IMR-90 (cell line): ENCODE data around the gene SLC38A11. TPM values are rescaled to one million over a fixed set of nuclear protein-coding genes. Genes with fewer than 3 reads are reported as not detected.

Experiments
- ATAC-seq: fragments of 200-7000 bp; cut with Tn5 transposase; 2 replicates; pipeline ENCODE4 v1.9.1; 2020; ENCODE audit warnings: low read depth, mild to moderate bottlenecking, moderate library complexity
- BruUV-seq: library from RNA; stranded (reverse); fragments of 400-500 nt; replicated peaks from 2 replicates; lab custom pipeline; 2021; lab: Mats Ljungman, UMichigan
- CTCF ChIA-PET: fragments of 300-600 bp; formaldehyde crosslinking; extraction: SDS; loops from one replicate; lab custom pipeline; 2021; ENCODE audit warnings: antibody characterized with exemption; lab: Yijun Ruan, JAX
- POLR2A ChIA-PET: fragments of 300-600 bp; sonication (Branson Sonifier 250); formaldehyde crosslinking; loops from one replicate; lab custom pipeline; 2022; ENCODE audit warnings: antibody characterized with exemption; ENCODE audit not compliant: unreplicated experiment; lab: Charles Lee
- DNase-seq: peaks from one replicate; pipeline ENCODE4 v3.0.0; 2013
- H2AFZ ChIP-seq: replicated peaks from 2 replicates; pipeline ENCODE3; 2013; ENCODE audit warnings: low read length, mild to moderate bottlenecking; ENCODE audit not compliant: poor library complexity
- H2AK5ac ChIP-seq: 2 replicates; pipeline ENCODE4 v1.6.1; 2013; ENCODE audit warnings: low read depth, low read length, inconsistent platforms
- H2AK9ac ChIP-seq: replicated peaks from 2 replicates; pipeline ENCODE3; 2013; ENCODE audit warnings: mild to moderate bottlenecking, low read depth, low read length, moderate library complexity; ENCODE audit not compliant: poor library complexity
- H2BK120ac ChIP-seq: 2 replicates; pipeline ENCODE4 v1.6.1; 2013; ENCODE audit warnings: low read depth, low read length, inconsistent platforms
- H2BK15ac ChIP-seq: 3 replicates; pipeline ENCODE4 v1.6.1; 2013; ENCODE audit warnings: low read depth, low read length, inconsistent platforms
- H2BK20ac ChIP-seq: 2 replicates; pipeline ENCODE4 v1.6.1; 2013; ENCODE audit warnings: low read depth, mild to moderate bottlenecking, inconsistent platforms, low read length, moderate library complexity
- H2BK5ac ChIP-seq: 2 replicates; pipeline ENCODE4 v1.6.1; 2013; ENCODE audit warnings: mild to moderate bottlenecking, low read depth, low read length, inconsistent platforms; ENCODE audit not compliant: poor library complexity, severe bottlenecking
- H3K14ac ChIP-seq: replicated peaks from 2 replicates; pipeline ENCODE4 v1.6.1; 2013; ENCODE audit warnings: low read depth, low read length, inconsistent platforms
- H3K18ac ChIP-seq: 2 replicates; pipeline ENCODE4 v1.6.1; 2013; ENCODE audit warnings: low read depth, low read length, control low read depth
- H3K23ac ChIP-seq: 2 replicates; pipeline ENCODE4 v1.6.1; 2013; ENCODE audit warnings: low read depth, low read length, inconsistent platforms
- H3K27ac ChIP-seq: 2 replicates; pipeline ENCODE4 v1.5.1; 2013; ENCODE audit warnings: mild to moderate bottlenecking, control low read depth, low read length; ENCODE audit not compliant: insufficient read depth
- H3K27me3 ChIP-seq: 2 replicates; pipeline ENCODE4 v1.6.1; 2013; ENCODE audit warnings: low read length; ENCODE audit not compliant: control insufficient read depth, insufficient read depth
- H3K36me3 ChIP-seq: 2 replicates; pipeline ENCODE4 v1.6.1; 2013; ENCODE audit warnings: low read length, mixed read lengths; ENCODE audit not compliant: control insufficient read depth, insufficient read depth
- H3K4ac ChIP-seq: 2 replicates; pipeline ENCODE4 v1.6.1; 2013; ENCODE audit warnings: low read depth, low read length, inconsistent platforms
- H3K4me1 ChIP-seq: 2 replicates; pipeline ENCODE4 v1.6.1; 2013; ENCODE audit warnings: low read length, mixed read lengths; ENCODE audit not compliant: control insufficient read depth, insufficient read depth
- H3K4me2 ChIP-seq: 2 replicates; pipeline ENCODE4 v1.6.1; 2013; ENCODE audit warnings: low read depth, mild to moderate bottlenecking, control low read depth, low read length, moderate library complexity
- H3K4me3 ChIP-seq: 2 replicates; pipeline ENCODE4 v1.5.1; 2013; ENCODE audit warnings: low read depth, mild to moderate bottlenecking, control low read depth, low read length, moderate library complexity; ENCODE audit not compliant: insufficient read depth
- H3K56ac ChIP-seq: 2 replicates; pipeline ENCODE4 v1.6.1; 2013; ENCODE audit warnings: low read length, inconsistent platforms; ENCODE audit not compliant: insufficient read depth; ENCODE audit errors: extremely low read depth
- H3K79me1 ChIP-seq, 2 experiments: 2 replicates each; pipeline ENCODE4 v1.6.1; 2013; ENCODE audit warnings: low read length in 2 of 2, inconsistent platforms in 1 of 2, low read depth in 1 of 2
- H3K9ac ChIP-seq: 2 replicates; pipeline ENCODE4 v1.6.1; 2013; ENCODE audit warnings: low read depth, low read length, control low read depth
- H3K9me1 ChIP-seq: 2 replicates; pipeline ENCODE4 v1.6.1; 2013; ENCODE audit warnings: low read length, inconsistent platforms; ENCODE audit not compliant: insufficient read depth
- H3K9me3 ChIP-seq: 2 replicates; pipeline ENCODE4 v1.6.1; 2013; ENCODE audit warnings: low read length; ENCODE audit not compliant: control insufficient read depth, insufficient read depth
- H4K20me1 ChIP-seq: 2 replicates; pipeline ENCODE4 v1.6.1; 2013; ENCODE audit warnings: low read length, inconsistent platforms; ENCODE audit not compliant: insufficient read depth
- H4K5ac ChIP-seq: 2 replicates; pipeline ENCODE4 v1.6.1; 2013; ENCODE audit warnings: mild to moderate bottlenecking, low read depth, low read length, control low read depth
- H4K8ac ChIP-seq, 2 experiments: 2 replicates each; pipeline ENCODE4 v1.6.1; 2013; ENCODE audit warnings: low read depth in 2 of 2, low read length in 2 of 2, control low read depth in 1 of 2, inconsistent platforms in 1 of 2
- H4K91ac ChIP-seq: 2 replicates; pipeline ENCODE4 v1.6.1; 2013; ENCODE audit warnings: low read depth, low read length, inconsistent platforms; ENCODE audit not compliant: insufficient read depth
- BHLHE40 ChIP-seq: fragments of 150-350 bp; IDR thresholded peaks from 2 replicates; pipeline ENCODE4 v1.6.1; 2016; ENCODE audit warnings: mild to moderate bottlenecking, low read depth, low read length
- CEBPB ChIP-seq: IDR thresholded peaks from 2 replicates; pipeline ENCODE4 v1.6.1; 2012; ENCODE audit warnings: low read depth, low read length, improper control_type of control experiment
- CTCF ChIP-seq: conservative IDR thresholded peaks from 2 replicates; pipeline ENCODE4 v1.5.1; 2012; ENCODE audit warnings: mild to moderate bottlenecking, low read depth, low read length, improper control_type of control experiment
- FOS ChIP-seq: fragments of 150-350 bp; IDR thresholded peaks from 2 replicates; pipeline ENCODE4 v1.6.1; 2016; ENCODE audit warnings: low read depth, low read length
- MAZ ChIP-seq: IDR thresholded peaks from 2 replicates; pipeline ENCODE4 v1.6.1; 2012; ENCODE audit warnings: low read depth, mild to moderate bottlenecking, low read length, improper control_type of control experiment, moderate library complexity, borderline replicate concordance
- POLR2A ChIP-seq: IDR thresholded peaks from 2 replicates; pipeline ENCODE4 v1.6.1; 2012; ENCODE audit warnings: mild to moderate bottlenecking, low read depth, low read length
- RCOR1 ChIP-seq: IDR thresholded peaks from 2 replicates; pipeline ENCODE4 v1.6.1; 2012; ENCODE audit warnings: mild to moderate bottlenecking, low read length, improper control_type of control experiment; ENCODE audit not compliant: insufficient replicate concordance
- RFX5 ChIP-seq: IDR thresholded peaks from 2 replicates; pipeline ENCODE4 v1.8.0; 2012; ENCODE audit warnings: low read depth, mild to moderate bottlenecking, low read length, moderate library complexity
- USF2 ChIP-seq: fragments of 150-350 bp; IDR thresholded peaks from 2 replicates; pipeline ENCODE4 v1.6.1; 2017; ENCODE audit warnings: mild to moderate bottlenecking, antibody characterized with exemption, low read length, low read depth
- WGBS, 2 experiments: methylation state at CpG; one replicate each; pipeline versions ENCODE4 v1.1.5 to v1.1.7; 2013; ENCODE audit warnings: missing lambda C conversion rate in 2 of 2; ENCODE audit not compliant: insufficient read length in 1 of 2; ENCODE audit errors: extremely low coverage in 2 of 2; 5-methylcytosine and 5-hydroxymethylcytosine counted together
- dilution Hi-C: fragments of 300-500 bp; cut with HindIII; formaldehyde crosslinking; loops from one replicate; pipeline ENCODE4 v1.14.3; 2018; ENCODE audit warnings: low sequenced_read_pairs; ENCODE audit not compliant: unreplicated experiment
- in situ Hi-C: fragments of 300-500 bp; cut with MboI; formaldehyde crosslinking; loops from 3 replicates; pipeline ENCODE4 v1.14.3; 2019; ENCODE audit warnings: low sequenced_read_pairs, inconsistent platforms, mixed read lengths
- intact Hi-C: fragments of 100-400 bp; cut with micrococcal nuclease; formaldehyde crosslinking; loops from 2 replicates; pipeline ENCODE4 v1.10.0; 2022
- polyA plus RNA-seq, 3 experiments: library from polyadenylated mRNA; depleted of rRNA; stranded (reverse); fragments of >200 nt; gene quantifications; 2 replicates each; pipeline ENCODE4 v1.2.3, GENCODE V29; 2012; ENCODE audit warnings: low replicate concordance in 1 of 3
- total RNA-seq: library from RNA; depleted of rRNA; stranded (reverse); fragments of >200 nt; gene quantifications from 2 replicates; pipeline ENCODE4 v1.2.3, GENCODE V29; 2012

The SLC38A11 gene
- total and polyA plus RNA-seq, 2 of the 4 experiments (the other 2 are of a cell fraction), result 0.18 to 0.21 TPM

GRCh38 chr2:164976301-164976700 is 21.0 kb upstream of the SLC38A11 start:
- Histone ChIP-seq H3K9me1 (no peaks in the 10 kb centered on the region), H3K4me1 (peaks cover 3% of the 10 kb centered on the region), H3K79me1 (no peaks in the 10 kb centered on the region), H4K20me1 (no peaks in the 10 kb centered on the region), H4K91ac (no peak overlapping the region), H3K27me3 (no peaks in the 10 kb centered on the region), H3K36me3 (no peaks in the 10 kb centered on the region), H2BK15ac (no peak overlapping the region), H3K4me2 (no peak overlapping the region), H2AFZ (no peak overlapping the region), H4K8ac (no peak overlapping the region), H4K5ac (no peak overlapping the region), H3K23ac (no peak overlapping the region), H3K56ac (no peak overlapping the region), H2AK9ac (no peak overlapping the region), H3K27ac (peak overlapping the region; percentile 35; the same call in 1 of the 2 replicates), H2BK5ac (peak overlapping the region; percentile 28), H3K4ac (no peak overlapping the region), H2BK20ac (no peak overlapping the region), H2AK5ac (no peak overlapping the region), H3K18ac (no peak overlapping the region), H3K9ac (no peak overlapping the region), H3K4me3 (no peak overlapping the region), H3K9me3 (no peaks in the 10 kb centered on the region), H2BK120ac (no peak overlapping the region), H3K14ac (no peak overlapping the region)
- in situ Hi-C loops, result no loop called here
- CTCF ChIA-PET, result interaction anchor here (0.6 kb wide), 1 partner anchor 17 kb away, joined by 3 read pairs; no protein-coding TSS in a partner anchor
- dilution Hi-C loops, result no loop called here
- no peak for DNase-seq
- POLR2A ChIA-PET, result no interaction called here
- TF ChIP-seq BHLHE40 (no peak), CEBPB (no peak), FOS (no peak), POLR2A (no peak), USF2 (no peak), MAZ (no peak), RCOR1 (no peak), CTCF (no peak), RFX5 (no peak)
- BruUV-seq, result no TSS peak
- peak; percentile 47 for ATAC-seq
- intact Hi-C loops, result no loop called here
- no CpG with 5 or more reads among the region's 3 CpGs for WGBS, 2 experiments
